T1000 (cell line): ENCODE data around the gene RILP.

Experiments
- DNase-seq: peaks from one replicate; lab custom pipeline; 2025; ENCODE audit warnings: mixed read lengths; lab: John Stamatoyannopoulos, UW

The RILP gene

GRCh38 chr17:1604831-1605528, 44.7 kb downstream of the RILP start:
- DNase-seq, result no peak

GRCh38 chr17:1601571-1601970, 48.1 kb downstream of the RILP start:
- DNase-seq, result no peak

- no peak for DNase-seq
These were observed 51.1 kb downstream of the RILP start for GRCh38 chr17:1598399-1599095.

- DNase-seq, result no peak
These were observed 51.8 kb downstream of the RILP start for GRCh38 chr17:1597861-1598342.
